K562 (cell line): Measurements from ENCODE around the gene AANAT. TPM values are rescaled to one million over a fixed set of nuclear protein-coding genes. Genes with fewer than 3 reads are reported as not detected.
A peak's percentile ranks its signal among the peaks of the same experiment; 100 is the strongest.

Source experiments
- ARID1B ChIP-seq: fragments of 450-650 bp; IDR thresholded peaks from 2 replicates; pipeline ENCODE4 v1.6.1; 2016; ENCODE audit warnings: antibody characterized with exemption, mild to moderate bottlenecking, inconsistent platforms
- ATF3 ChIP-seq, 2 experiments: fragments of 450-650 bp in 1 of 2; sonication (generic) in 1 of 2; formaldehyde crosslinking in 1 of 2; IDR thresholded peaks in 1 of 2; conservative IDR thresholded peaks in 1 of 2; 2 replicates each; pipeline versions ENCODE4 v1.6.1 to v1.8.1; 2016 to 2023; ENCODE audit warnings: mild to moderate bottlenecking in 2 of 2, moderate library complexity in 2 of 2, inconsistent platforms in 1 of 2, missing genetic modification reagents in 1 of 2
- BDP1 ChIP-seq: IDR thresholded peaks from 3 replicates; pipeline ENCODE4 v1.6.1; 2011; ENCODE audit not compliant: insufficient read length, insufficient read depth
- ESRRB ChIP-seq: fragments of 250-450 bp; sonication (Bioruptor Pico); IDR thresholded peaks from 2 replicates; pipeline ENCODE4 v1.5.0; 2020; ENCODE audit warnings: mild to moderate bottlenecking, moderate library complexity, borderline replicate concordance
- FUS ChIP-seq: fragments of 200-400 bp; formaldehyde crosslinking; optimal IDR thresholded peaks from 2 replicates; pipeline ENCODE3; 2017; ENCODE audit warnings: low read depth, low read length
- GTF2A2 ChIP-seq: IDR thresholded peaks from 2 replicates; pipeline ENCODE4 v1.6.1; 2016; ENCODE audit warnings: mild to moderate bottlenecking, missing genetic modification characterization, missing compliant biosample characterization
- HDAC2 ChIP-seq: fragments of 450-650 bp; IDR thresholded peaks from 2 replicates; pipeline ENCODE4 v1.6.1; 2016; ENCODE audit warnings: mild to moderate bottlenecking
- NFE2 ChIP-seq: IDR thresholded peaks from 2 replicates; pipeline ENCODE4 v1.6.1; 2014; ENCODE audit warnings: antibody characterized with exemption, low read depth
- SMARCE1 ChIP-seq: fragments of 450-650 bp; IDR thresholded peaks from 2 replicates; pipeline ENCODE4 v1.7.1; 2016; ENCODE audit warnings: mild to moderate bottlenecking
- SRSF7 ChIP-seq: fragments of 200-400 bp; formaldehyde crosslinking; optimal IDR thresholded peaks from 2 replicates; pipeline ENCODE3; 2017; ENCODE audit warnings: mild to moderate bottlenecking, low read depth, low read length
- TAF9B ChIP-seq: fragments of 450-650 bp; IDR thresholded peaks from 2 replicates; pipeline ENCODE4 v1.6.1; 2018; ENCODE audit warnings: mild to moderate bottlenecking; ENCODE audit not compliant: partially characterized antibody
- TCF7L2 ChIP-seq: fragments of 150-350 bp; IDR thresholded peaks from 2 replicates; pipeline ENCODE4 v1.6.1; 2016; ENCODE audit warnings: low read depth, mild to moderate bottlenecking, low read length, moderate library complexity
- TSHZ1 ChIP-seq: fragments of 250-450 bp; sonication (Bioruptor Pico); IDR thresholded peaks from 2 replicates; pipeline ENCODE4 v1.4.0; 2020; ENCODE audit warnings: mild to moderate bottlenecking, moderate library complexity
- ZBTB43 ChIP-seq: sonication (generic); formaldehyde crosslinking; IDR thresholded peaks from 2 replicates; pipeline ENCODE4 v1.8.0; 2023; ENCODE audit warnings: mild to moderate bottlenecking, missing genetic modification reagents
- ZNF24 ChIP-seq: fragments of 450-650 bp; IDR thresholded peaks from 2 replicates; pipeline ENCODE4 v1.6.1; 2016
- ZNF282 ChIP-seq: sonication (generic); formaldehyde crosslinking; IDR thresholded peaks from 2 replicates; pipeline ENCODE4 v1.8.1; 2023; ENCODE audit warnings: missing genetic modification reagents
- ZNF41 ChIP-seq: fragments of 250-450 bp; sonication (Bioruptor Pico); conservative IDR thresholded peaks from 2 replicates; pipeline ENCODE4 v1.4.0; 2020; ENCODE audit warnings: mild to moderate bottlenecking
- ZNF77 ChIP-seq: fragments of 250-450 bp; sonication (Bioruptor Pico); IDR thresholded peaks from 2 replicates; pipeline ENCODE4 v1.5.0; 2020
- ZNF780A ChIP-seq: fragments of 250-450 bp; sonication (Bioruptor Pico); IDR thresholded peaks from 2 replicates; pipeline ENCODE4 v1.5.0; 2021; ENCODE audit warnings: mild to moderate bottlenecking
- polyA plus RNA-seq, 8 experiments: library from polyadenylated mRNA; depleted of rRNA in 4 of 8; stranded (reverse) in 5 of 8; unstranded in 3 of 8; fragments of >200 nt; fragmentation: Nextera tagmentation in 2 of 8; fragmentation: Illumina TruSeq in 1 of 8; extraction: Ambion mirVana in 2 of 8; extraction: Trizol in 1 of 8; gene quantifications; 2 replicates each; pipeline versions ENCODE4 v1.2.1 to v1.2.3, GENCODE V29; 2011 to 2014; ENCODE audit warnings: inconsistent platforms in 1 of 8, missing spikeins in 1 of 8
- total RNA-seq, 7 experiments: library from RNA; depleted of rRNA in 6 of 7; stranded (reverse); fragments of >200 nt in 6 of 7; fragmentation: Illumina TruSeq in 2 of 7; extraction: Trizol in 2 of 7; gene quantifications; 2 replicates each; pipeline versions ENCODE4 v1.2.1 to v1.2.3, GENCODE V29; 2011 to 2021; ENCODE audit warnings: low replicate concordance in 1 of 7
- TF ChIP-seq, protein P1 (sequence below): IDR thresholded peaks from 3 replicates; pipeline ENCODE4 v1.6.1; 2011; ENCODE audit warnings: borderline replicate concordance, mild to moderate bottlenecking; ENCODE audit not compliant: insufficient read length, insufficient read depth
- TF ChIP-seq, protein P2 (sequence below): fragments of 450-650 bp; formaldehyde crosslinking; IDR thresholded peaks from 2 replicates; pipeline ENCODE4 v1.4.0; 2020; ENCODE audit warnings: mild to moderate bottlenecking

AANAT gene
- total and polyA plus RNA-seq, 9 of the 15 experiments (the other 6 are each of a cell fraction or from before 2014, with no cell fraction given) = not detected

DNA sequence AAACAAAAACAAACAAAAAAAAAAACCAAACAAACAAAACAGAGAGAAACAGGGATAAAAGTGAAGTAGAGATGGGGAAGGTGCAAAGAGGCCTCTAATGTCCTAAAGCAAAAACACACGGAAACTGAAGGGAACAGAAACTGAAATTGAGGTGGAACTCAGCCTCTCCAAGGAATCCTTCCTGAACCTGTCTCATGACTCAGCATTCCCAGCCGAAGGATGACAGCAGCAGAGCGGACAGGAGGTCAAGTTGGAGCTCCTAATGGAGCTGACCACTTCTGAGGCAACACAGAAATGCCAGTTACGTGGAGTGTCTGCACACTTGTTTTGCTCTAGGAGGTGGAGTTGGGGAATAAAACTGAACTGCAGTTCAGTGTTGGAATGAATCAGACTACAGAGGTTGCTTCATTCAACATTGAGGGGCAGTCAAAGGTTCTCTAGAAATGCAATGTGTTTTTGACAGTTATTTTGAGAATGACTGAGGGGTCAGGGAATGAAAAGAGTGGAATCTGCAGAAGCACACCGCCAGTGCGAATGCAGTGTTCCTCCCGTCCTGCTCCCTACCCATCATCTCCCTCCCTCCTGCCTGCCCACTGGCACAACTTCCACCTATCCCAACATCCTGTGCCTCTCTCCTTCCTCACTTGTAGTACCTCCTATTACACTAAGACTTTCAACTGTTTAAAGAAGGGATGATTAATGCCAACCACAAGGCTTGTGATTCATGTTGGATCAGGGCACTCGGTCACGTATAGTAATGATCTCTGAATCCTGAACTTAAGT lies 20.8 kb upstream of the AANAT start (continued):
- TF ChIP-seq, protein P1, sequence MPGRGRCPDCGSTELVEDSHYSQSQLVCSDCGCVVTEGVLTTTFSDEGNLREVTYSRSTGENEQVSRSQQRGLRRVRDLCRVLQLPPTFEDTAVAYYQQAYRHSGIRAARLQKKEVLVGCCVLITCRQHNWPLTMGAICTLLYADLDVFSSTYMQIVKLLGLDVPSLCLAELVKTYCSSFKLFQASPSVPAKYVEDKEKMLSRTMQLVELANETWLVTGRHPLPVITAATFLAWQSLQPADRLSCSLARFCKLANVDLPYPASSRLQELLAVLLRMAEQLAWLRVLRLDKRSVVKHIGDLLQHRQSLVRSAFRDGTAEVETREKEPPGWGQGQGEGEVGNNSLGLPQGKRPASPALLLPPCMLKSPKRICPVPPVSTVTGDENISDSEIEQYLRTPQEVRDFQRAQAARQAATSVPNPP = no peak
- TF ChIP-seq ZNF282 = no peak
- TF ChIP-seq TCF7L2 = 0 out of 2 replicates have a peak, but pooled peaks have one; percentile 39
- no peak for TF ChIP-seq ZNF780A (CRISPR knock-in tag)
- no peak for TF ChIP-seq ZNF24
- TF ChIP-seq ZBTB43 (CRISPR knock-in tag) = no peak
- no peak for TF ChIP-seq SRSF7
- no peak for TF ChIP-seq ZNF77 (CRISPR knock-in tag)
- TF ChIP-seq BDP1 = no peak
- peak; percentile 72; the same call in 1 of the 2 replicates for TF ChIP-seq SMARCE1
- no peak for TF ChIP-seq GTF2A2 (tag)
- peak; percentile 96 for TF ChIP-seq NFE2
- TF ChIP-seq ESRRB = no peak
- peak; percentile 61 for TF ChIP-seq ARID1B
- no peak for TF ChIP-seq TSHZ1 (CRISPR knock-in tag)
- peak; percentile 33; the same call in 1 of the 2 replicates for TF ChIP-seq HDAC2
- no peak for TF ChIP-seq ZNF41
- TF ChIP-seq, protein P2, sequence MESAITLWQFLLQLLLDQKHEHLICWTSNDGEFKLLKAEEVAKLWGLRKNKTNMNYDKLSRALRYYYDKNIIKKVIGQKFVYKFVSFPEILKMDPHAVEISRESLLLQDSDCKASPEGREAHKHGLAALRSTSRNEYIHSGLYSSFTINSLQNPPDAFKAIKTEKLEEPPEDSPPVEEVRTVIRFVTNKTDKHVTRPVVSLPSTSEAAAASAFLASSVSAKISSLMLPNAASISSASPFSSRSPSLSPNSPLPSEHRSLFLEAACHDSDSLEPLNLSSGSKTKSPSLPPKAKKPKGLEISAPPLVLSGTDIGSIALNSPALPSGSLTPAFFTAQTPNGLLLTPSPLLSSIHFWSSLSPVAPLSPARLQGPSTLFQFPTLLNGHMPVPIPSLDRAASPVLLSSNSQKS (CRISPR knock-in tag) = no peak
- TF ChIP-seq FUS = no peak
- TF ChIP-seq ATF3 (IDR thresholded peaks at IDR 0.05) = peak; percentile 62
- TF ChIP-seq ATF3 (CRISPR knock-in tag; conservative IDR thresholded peaks at IDR 0.05) = no peak
- no peak for TF ChIP-seq TAF9B
